ENCODE measurements around the gene RSAD1.

The RSAD1 gene

GRCh38 chr17:50521514-50521913, 42.9 kb downstream of the RSAD1 start:
- DNase-seq = no peak

- DNase-seq = no peak
Observed at GRCh38 chr17:50522766-50523165, 44.1 kb downstream of the RSAD1 start.

DNA sequence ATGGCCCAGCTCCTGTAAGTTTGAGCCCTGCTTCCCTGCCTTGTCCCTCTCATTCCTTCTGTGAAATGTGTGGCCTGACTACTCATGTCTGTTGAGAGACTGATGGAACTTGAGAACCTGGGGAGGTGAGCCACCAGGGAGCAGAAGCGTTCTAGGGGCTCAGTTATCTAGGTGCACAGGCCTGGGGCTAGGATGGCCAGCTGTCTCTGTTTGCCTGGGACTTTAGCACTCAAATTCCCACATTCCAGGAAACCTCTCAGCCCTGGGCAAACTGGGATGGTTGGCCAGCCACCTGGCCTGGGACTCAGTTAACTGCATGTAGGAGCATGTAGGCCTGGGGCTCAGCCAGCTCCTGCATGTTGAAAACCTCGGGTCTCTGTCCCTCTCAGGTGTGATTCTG, 44.5 kb downstream of the RSAD1 start:
- DNase-seq = no peak

- no peak for DNase-seq
Observed at GRCh38 chr17:50524838-50525237, 46.2 kb downstream of the RSAD1 start.

DNA sequence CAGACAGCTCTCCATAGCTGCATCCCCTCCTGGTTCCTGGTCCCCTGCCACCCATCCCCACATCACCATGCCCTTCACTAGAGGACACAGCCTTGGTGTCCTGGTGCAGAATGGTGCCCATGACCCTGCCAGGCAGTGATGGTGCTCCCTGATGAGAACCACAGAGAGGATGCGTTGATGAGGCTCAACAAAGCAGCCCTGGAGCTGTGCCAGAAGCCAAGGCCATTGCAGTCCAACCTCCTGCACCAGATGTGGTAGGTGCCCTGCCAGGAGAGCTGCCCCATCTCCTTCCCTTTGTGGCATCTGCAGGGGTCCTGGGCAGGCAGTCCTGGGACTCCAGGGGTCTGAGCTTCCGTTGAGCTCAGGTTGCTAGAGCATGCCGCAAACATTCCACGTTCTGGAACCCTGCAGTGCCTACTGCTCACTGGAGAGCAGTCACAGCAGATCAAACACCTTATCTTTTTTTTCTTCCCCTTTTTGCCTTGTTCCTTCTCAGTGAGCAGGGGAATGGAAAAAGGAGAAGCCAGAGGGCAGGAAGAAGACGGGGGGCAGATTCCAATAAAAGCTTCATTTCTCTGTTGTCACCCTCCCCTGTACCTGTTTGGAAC, 48.6 kb downstream of the RSAD1 start:
- no peak for DNase-seq

- DNase-seq = no peak
Observed at GRCh38 chr17:50527949-50528474, 49.4 kb downstream of the RSAD1 start.

GRCh38 chr17:50529849-50530248, 51.2 kb downstream of the RSAD1 start:
- DNase-seq = no peak

- DNase-seq = no peak
Observed at GRCh38 chr17:50531428-50532025, 52.9 kb downstream of the RSAD1 start.

DNA sequence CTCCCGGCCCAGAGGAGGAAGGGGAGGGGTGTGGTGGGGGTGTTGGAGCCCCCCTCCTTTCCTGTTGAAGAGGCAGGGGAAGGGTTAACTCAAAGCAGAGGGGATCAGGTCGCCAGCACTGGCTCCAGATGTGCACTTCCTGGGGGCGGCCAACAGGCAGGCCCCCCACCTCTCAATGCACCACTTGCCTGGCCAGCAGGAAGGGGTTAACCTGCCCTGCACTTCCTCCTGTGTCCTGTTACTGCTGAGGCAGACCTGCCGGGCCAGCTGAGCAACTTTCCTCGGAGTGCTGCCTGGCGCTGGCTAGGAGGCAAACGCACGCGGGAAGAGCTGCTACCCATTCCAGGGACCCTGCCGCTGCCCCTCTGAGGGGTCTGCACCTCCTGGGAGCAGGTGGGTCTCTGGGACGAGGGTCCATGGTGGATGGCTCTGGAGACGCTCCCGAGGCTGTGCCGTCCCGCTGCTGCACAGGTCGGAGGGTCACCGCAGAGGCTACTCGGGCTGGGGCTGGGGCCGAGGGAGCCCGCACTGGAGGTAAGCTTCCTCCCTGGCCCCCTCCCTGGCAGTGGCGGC, 53.9 kb downstream of the RSAD1 start, which contains the start of gene EPN3:
Gene EPN3, plus strand, starts transcription at position 284 of the 573 bp plus-strand sequence. CDS start 3,822 bp downstream, outside the sequence.
- DNase-seq = no peak

DNA sequence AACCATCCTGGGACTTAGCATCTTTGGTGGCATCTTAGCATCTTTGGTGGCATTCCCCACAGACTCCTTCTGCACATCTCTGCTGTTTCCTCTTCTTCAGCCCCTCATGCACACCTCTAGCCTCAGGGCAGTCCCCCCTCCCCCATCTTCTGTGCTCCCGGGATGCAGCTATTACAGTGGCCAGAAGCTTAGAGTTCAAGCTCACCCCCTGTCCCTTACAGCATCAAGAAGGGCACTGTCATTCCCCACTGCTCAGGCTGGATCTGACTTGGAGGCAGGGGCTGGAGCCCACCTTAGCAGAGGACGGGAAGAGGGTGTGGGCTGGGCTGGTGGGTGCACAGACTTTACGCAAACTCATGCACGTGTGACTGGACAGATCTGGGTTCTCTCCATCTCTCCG, 54.5 kb downstream of the RSAD1 start:
- no peak for DNase-seq

DNA sequence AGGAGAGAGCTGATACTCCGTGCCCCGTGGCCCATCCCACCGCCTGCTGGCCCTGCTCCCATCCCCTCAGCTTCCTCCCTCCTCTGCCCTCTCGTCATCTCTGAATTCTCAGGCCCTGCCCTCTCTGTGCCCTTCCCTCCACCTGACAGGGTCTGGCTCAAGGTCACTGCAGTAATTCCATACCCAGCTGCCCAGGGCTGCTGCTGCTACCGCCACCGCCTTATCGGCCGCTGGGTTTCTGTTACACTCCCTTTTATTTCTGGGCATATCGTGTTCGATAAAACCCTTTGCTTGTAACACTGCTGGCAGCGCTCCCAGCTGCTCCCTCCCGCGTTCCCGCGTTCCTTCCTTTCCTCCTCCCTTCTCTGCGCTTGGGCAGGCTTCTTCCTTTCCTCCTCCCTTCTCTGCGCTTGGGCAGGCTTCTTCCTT, 55.1 kb downstream of the RSAD1 start:
- DNase-seq = no peak

DNA sequence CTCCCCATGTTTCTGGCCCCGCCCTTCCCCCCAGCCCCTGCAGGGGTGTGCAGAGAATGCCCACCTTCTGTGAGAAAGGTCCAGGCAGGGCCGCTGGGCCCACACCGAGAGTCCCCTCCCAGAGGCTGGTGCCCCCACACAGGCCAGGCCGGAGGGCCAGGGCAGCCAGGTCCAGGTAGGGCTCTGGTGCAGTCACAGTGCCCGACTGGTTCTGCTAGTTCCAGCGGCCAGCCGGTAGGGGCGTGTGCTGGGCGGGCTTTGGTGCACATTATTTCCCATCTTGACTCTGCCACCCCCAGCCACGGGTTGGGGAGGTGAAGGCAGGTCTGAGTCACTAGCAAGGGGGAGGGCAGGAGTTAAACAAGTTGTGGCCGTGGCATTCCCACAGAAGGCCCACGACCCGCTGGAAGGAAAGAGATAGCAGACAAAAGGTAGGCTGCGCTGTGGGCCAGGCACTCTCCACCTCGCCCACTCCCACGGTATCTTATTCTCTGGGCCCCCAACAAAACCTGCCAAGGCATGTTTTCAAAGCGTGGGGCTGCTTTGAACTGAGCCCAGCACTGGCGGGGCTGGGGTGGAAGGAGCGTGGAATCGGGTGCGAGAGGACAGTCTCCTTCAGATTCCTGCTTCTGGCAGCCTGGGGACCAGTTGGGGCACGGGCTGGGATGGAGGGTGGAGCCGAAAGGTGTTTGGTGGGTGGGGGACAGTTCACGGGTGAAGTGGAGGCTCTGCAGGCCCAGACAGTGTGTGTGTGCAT, 55.7 kb downstream of the RSAD1 start:
- DNase-seq = no peak

DNA sequence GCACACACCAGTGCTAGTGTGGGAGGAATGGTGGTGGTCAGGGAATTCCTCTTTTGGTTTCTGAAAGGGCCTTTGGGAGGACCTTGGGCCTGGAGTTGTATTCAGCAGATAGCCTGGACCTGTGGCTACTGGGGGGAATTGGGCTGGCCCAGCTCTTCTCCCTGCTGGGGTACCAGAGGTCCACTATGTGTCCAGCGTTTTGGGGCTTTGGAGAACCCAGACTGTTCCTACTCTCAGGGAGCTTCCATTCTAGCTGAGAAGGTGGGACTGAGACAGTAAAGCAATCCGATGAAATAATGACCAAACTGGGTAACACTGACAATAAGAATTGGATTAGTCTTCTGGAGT, 56.3 kb downstream of the RSAD1 start:
- DNase-seq = no peak

- no peak for DNase-seq
Observed at GRCh38 chr17:50535407-50535806, 56.7 kb downstream of the RSAD1 start.

Measured in inflammatory macrophage (primary cell).